GM21447 (cell line): ENCODE measurements around the gene RPP21.

Experiments used
- ATAC-seq: cut with Tn5 transposase; IDR thresholded peaks from one replicate; pipeline ENCODE4 v1.9.1; 2021; ENCODE audit not compliant: unreplicated experiment

Gene RPP21

GRCh38 chr6:30328397-30328796 lies 16.6 kb upstream of the RPP21 start:
- ATAC-seq = no peak

- ATAC-seq = no peak
These were observed 15.6 kb upstream of the RPP21 start for GRCh38 chr6:30329331-30329730.

- no peak for ATAC-seq
These were observed 13.0 kb upstream of the RPP21 start for GRCh38 chr6:30331981-30332380.

- ATAC-seq = no peak
These were observed 10.7 kb upstream of the RPP21 start for GRCh38 chr6:30334075-30334783.

GRCh38 chr6:30340589-30341054 lies 4.3 kb upstream of the RPP21 start:
- no peak for ATAC-seq

GRCh38 chr6:30341218-30341617 lies 3.7 kb upstream of the RPP21 start:
- no peak for ATAC-seq

- ATAC-seq = no peak
These were observed 3.2 kb upstream of the RPP21 start for GRCh38 chr6:30341728-30342127.

- no peak for ATAC-seq
These were observed 627 bp upstream of the RPP21 start for GRCh38 chr6:30344191-30344867.

- no peak for ATAC-seq
These were observed 896 bp downstream of the RPP21 start for GRCh38 chr6:30345852-30346251.

GRCh38 chr6:30348957-30349356 lies 4.0 kb downstream of the RPP21 start:
- ATAC-seq = no peak

- no peak for ATAC-seq
These were observed 4.6 kb downstream of the RPP21 start for GRCh38 chr6:30349421-30350177.

- no peak for ATAC-seq
These were observed 5.6 kb downstream of the RPP21 start for GRCh38 chr6:30350524-30350923.

- ATAC-seq = no peak
These were observed 7.6 kb downstream of the RPP21 start for GRCh38 chr6:30352550-30352949.

GRCh38 chr6:30355281-30355680 lies 10.3 kb downstream of the RPP21 start:
- ATAC-seq = no peak

- ATAC-seq = no peak
These were observed 11.6 kb downstream of the RPP21 start for GRCh38 chr6:30356536-30356935.

GRCh38 chr6:30357678-30358540 lies 13.0 kb downstream of the RPP21 start:
- ATAC-seq = no peak

- no peak for ATAC-seq
These were observed 14.3 kb downstream of the RPP21 start for GRCh38 chr6:30359276-30359675.

GRCh38 chr6:30360139-30360538 lies 15.2 kb downstream of the RPP21 start:
- ATAC-seq = no peak

GRCh38 chr6:30361661-30362060 lies 16.7 kb downstream of the RPP21 start:
- ATAC-seq = no peak

- ATAC-seq = no peak
These were observed 18.5 kb downstream of the RPP21 start for GRCh38 chr6:30363459-30363858.

GRCh38 chr6:30364591-30364990 lies 19.6 kb downstream of the RPP21 start:
- no peak for ATAC-seq
